Coronary artery (tissue), 2 donors: ENCODE results near the gene PRDX6.
A peak's percentile ranks its signal among the peaks of the same experiment; 100 is the strongest.

Experiments used
- DNase-seq: peaks from one replicate; pipeline ENCODE4 v3.0.0-alpha.2; 2017; ENCODE audit warnings: low spot score
- H3K27ac ChIP-seq, 2 donors: fragments of 200-600 bp; sonication (generic); one replicate each; pipeline ENCODE4 v1.5.1; 2016 to 2019
- H3K4me3 ChIP-seq: fragments of 200-600 bp; sonication (generic); 2 replicates; pipeline ENCODE4 v1.5.1; 2016; ENCODE audit warnings: mild to moderate bottlenecking, moderate library complexity
- CTCF ChIP-seq: fragments of 200-600 bp; sonication (generic); IDR thresholded peaks from one replicate; pipeline ENCODE4 v1.5.1; 2019; ENCODE audit warnings: antibody characterized with exemption

The PRDX6 gene

GRCh38 chr1:173476665-173477285, 360 bp upstream of the PRDX6 start:
- DNase-seq: peak; percentile 92
- no peak for TF ChIP-seq CTCF
- H3K4me3 ChIP-seq: peak overlapping the region; percentile 79
- H3K27ac ChIP-seq: peak overlapping the region; percentile 85 to 99

- H3K4me3 ChIP-seq: peak overlapping the region; percentile 79
- DNase-seq: peak; percentile 90
- H3K27ac ChIP-seq: peak overlapping the region; percentile 96 to 99
- no peak for TF ChIP-seq CTCF
These were observed 1.0 kb downstream of the PRDX6 start for GRCh38 chr1:173478094-173478674.

- H3K27ac ChIP-seq: no peak overlapping the region
- H3K4me3 ChIP-seq: peak overlapping the region; percentile 79
- no peak for TF ChIP-seq CTCF
- no peak for DNase-seq
These were observed 2.5 kb downstream of the PRDX6 start for GRCh38 chr1:173479649-173480048.

- no peak for DNase-seq
- H3K4me3 ChIP-seq: no peak overlapping the region
- no peak for TF ChIP-seq CTCF
- no peak overlapping the region for H3K27ac ChIP-seq
These were observed 4.1 kb downstream of the PRDX6 start for GRCh38 chr1:173481195-173481772.

- Histone ChIP-seq H3K27ac (no peak overlapping the region), H3K4me3 (no peak overlapping the region)
- DNase-seq: no peak
- no peak for TF ChIP-seq CTCF
These were observed 5.5 kb downstream of the PRDX6 start for GRCh38 chr1:173482683-173483082.

GRCh38 chr1:173484276-173484675, 7.1 kb downstream of the PRDX6 start:
- Histone ChIP-seq H3K27ac (no peak overlapping the region), H3K4me3 (no peak overlapping the region)
- TF ChIP-seq CTCF: no peak
- DNase-seq: no peak

GRCh38 chr1:173485401-173485800, 8.3 kb downstream of the PRDX6 start:
- TF ChIP-seq CTCF: no peak

More at GRCh38 chr1:173485401-173485800, 8.3 kb downstream of the PRDX6 start:
- no peak overlapping the region for H3K27ac ChIP-seq
- no peak overlapping the region for H3K4me3 ChIP-seq
- DNase-seq: no peak
